Measurements from ENCODE around the gene EDN1. TPM values are rescaled to one million over a fixed set of nuclear protein-coding genes. Genes with fewer than 3 reads are reported as not detected.

EDN1 gene
- total RNA-seq, 1 donor from 2014 or later, result not detected

- no peaks in the 10 kb centered on the region for H3K4me1 Mint-ChIP-seq
- no peak for DNase-seq (ENCODE audit: low read depth, low spot score)
- H3K36me3 Mint-ChIP-seq (ENCODE audit: low read depth), result peaks cover 2% of the 10 kb centered on the region
- H3K4me3 Mint-ChIP-seq, result no peak overlapping the region
- H3K9me3 Mint-ChIP-seq, result peaks cover 3% of the 10 kb centered on the region
- H3K27me3 Mint-ChIP-seq (ENCODE audit: low read depth), result no peaks in the 10 kb centered on the region
- TF ChIP-seq, protein P1, sequence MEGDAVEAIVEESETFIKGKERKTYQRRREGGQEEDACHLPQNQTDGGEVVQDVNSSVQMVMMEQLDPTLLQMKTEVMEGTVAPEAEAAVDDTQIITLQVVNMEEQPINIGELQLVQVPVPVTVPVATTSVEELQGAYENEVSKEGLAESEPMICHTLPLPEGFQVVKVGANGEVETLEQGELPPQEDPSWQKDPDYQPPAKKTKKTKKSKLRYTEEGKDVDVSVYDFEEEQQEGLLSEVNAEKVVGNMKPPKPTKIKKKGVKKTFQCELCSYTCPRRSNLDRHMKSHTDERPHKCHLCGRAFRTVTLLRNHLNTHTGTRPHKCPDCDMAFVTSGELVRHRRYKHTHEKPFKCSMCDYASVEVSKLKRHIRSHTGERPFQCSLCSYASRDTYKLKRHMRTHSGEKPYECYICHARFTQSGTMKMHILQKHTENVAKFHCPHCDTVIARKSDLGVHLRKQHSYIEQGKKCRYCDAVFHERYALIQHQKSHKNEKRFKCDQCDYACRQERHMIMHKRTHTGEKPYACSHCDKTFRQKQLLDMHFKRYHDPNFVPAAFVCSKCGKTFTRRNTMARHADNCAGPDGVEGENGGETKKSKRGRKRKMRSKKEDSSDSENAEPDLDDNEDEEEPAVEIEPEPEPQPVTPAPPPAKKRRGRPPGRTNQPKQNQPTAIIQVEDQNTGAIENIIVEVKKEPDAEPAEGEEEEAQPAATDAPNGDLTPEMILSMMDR (conservative IDR thresholded peaks at IDR 0.05), result no peak
- H3K27ac Mint-ChIP-seq (ENCODE audit: unreplicated experiment), result no peak overlapping the region
Observed at GRCh38 chr6:12270551-12271230, 19.5 kb upstream of the EDN1 start.

GRCh38 chr6:12271594-12271993 lies 18.6 kb upstream of the EDN1 start:
- Mint-ChIP-seq H3K9me3 (peaks cover 3% of the 10 kb centered on the region), H3K4me1 (no peaks in the 10 kb centered on the region), H3K4me3 (no peak overlapping the region), H3K36me3 (ENCODE audit: low read depth) (peaks cover 2% of the 10 kb centered on the region), H3K27me3 (ENCODE audit: low read depth) (no peaks in the 10 kb centered on the region), H3K27ac (ENCODE audit: unreplicated experiment) (no peak overlapping the region)
- TF ChIP-seq, protein P1 (conservative IDR thresholded peaks at IDR 0.05), result no peak
- DNase-seq (ENCODE audit: low read depth, low spot score), result no peak

DNA sequence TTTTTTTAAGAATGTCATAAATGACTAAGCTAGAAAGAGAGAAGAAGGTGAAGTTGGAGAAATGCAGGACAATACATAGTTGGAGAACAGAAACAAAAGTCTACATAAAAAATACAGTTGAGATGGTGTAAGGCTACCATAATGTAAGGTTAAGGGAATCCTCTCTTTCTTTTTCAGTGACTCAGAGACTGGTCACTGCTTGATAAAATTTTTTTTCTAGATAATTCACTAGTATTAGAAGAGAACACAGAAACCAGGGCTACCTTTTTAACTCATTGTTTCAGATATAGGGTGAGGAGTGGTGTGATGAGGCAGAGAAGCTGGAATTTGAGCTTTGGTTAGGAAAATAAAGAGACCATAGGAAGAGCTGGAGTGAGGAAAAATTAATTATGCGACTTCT lies 18.2 kb upstream of the EDN1 start:
- Mint-ChIP-seq H3K27ac (ENCODE audit: unreplicated experiment) (no peak overlapping the region), H3K36me3 (ENCODE audit: low read depth) (peaks cover 2% of the 10 kb centered on the region), H3K4me1 (no peaks in the 10 kb centered on the region), H3K9me3 (peaks cover 3% of the 10 kb centered on the region), H3K27me3 (ENCODE audit: low read depth) (no peaks in the 10 kb centered on the region), H3K4me3 (no peak overlapping the region)
- DNase-seq (ENCODE audit: low read depth, low spot score), result no peak
- TF ChIP-seq, protein P1 (conservative IDR thresholded peaks at IDR 0.05), result no peak

DNA sequence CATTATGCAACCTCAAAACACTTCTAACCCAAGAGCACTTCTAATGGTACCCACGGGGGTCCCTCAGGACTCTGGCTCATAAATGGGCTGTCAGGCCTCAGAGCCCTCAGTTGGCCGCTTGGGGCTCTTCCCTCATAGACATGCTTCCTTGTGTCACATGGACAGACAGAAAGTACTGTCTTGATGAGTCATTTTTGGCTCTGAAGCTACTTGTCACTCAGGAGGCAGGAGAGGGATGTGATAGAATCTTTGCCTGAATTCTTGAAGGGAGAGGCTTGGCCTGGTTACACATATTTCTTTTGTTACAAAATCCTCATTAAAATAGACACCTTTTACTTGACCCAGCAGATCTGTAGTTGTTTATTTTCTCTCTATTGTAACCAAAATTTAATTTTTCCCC lies 15.1 kb upstream of the EDN1 start:
- TF ChIP-seq, protein P1 (conservative IDR thresholded peaks at IDR 0.05), result no peak
- Mint-ChIP-seq H3K36me3 (ENCODE audit: low read depth) (peaks cover 2% of the 10 kb centered on the region), H3K4me3 (no peak overlapping the region), H3K27me3 (ENCODE audit: low read depth) (no peaks in the 10 kb centered on the region), H3K27ac (ENCODE audit: unreplicated experiment) (no peak overlapping the region), H3K9me3 (peaks cover 3% of the 10 kb centered on the region), H3K4me1 (peaks cover 5% of the 10 kb centered on the region)
- DNase-seq (ENCODE audit: low read depth, low spot score), result no peak

- Mint-ChIP-seq H3K9me3 (peaks cover 3% of the 10 kb centered on the region), H3K27me3 (ENCODE audit: low read depth) (no peaks in the 10 kb centered on the region), H3K4me1 (peaks cover 5% of the 10 kb centered on the region), H3K4me3 (no peak overlapping the region), H3K36me3 (ENCODE audit: low read depth) (peaks cover 2% of the 10 kb centered on the region), H3K27ac (ENCODE audit: unreplicated experiment) (no peak overlapping the region)
- TF ChIP-seq, protein P1 (conservative IDR thresholded peaks at IDR 0.05), result no peak
- no peak for DNase-seq (ENCODE audit: low read depth, low spot score)
Observed at GRCh38 chr6:12276930-12277315, 13.2 kb upstream of the EDN1 start.

Measured in neural crest cell (in vitro differentiated cells).